Transverse colon (tissue), 4 donors: ENCODE data around the gene ICAM1. TPM values are rescaled to one million over a fixed set of nuclear protein-coding genes. Genes with fewer than 3 reads are reported as not detected.

ENCODE experiments used
- DNase-seq: peaks from one replicate; pipeline ENCODE4 v3.0.0-alpha.2; 2019
- H3K27ac ChIP-seq, 4 donors: fragments of 200-600 bp; sonication (generic); 2 replicates each; pipeline ENCODE4 v1.5.1; 2016 to 2018; ENCODE audit warnings: inconsistent platforms in 4 of 4
- H3K27me3 ChIP-seq: fragments of 200-600 bp; sonication (generic); 2 replicates; pipeline ENCODE4 v1.5.1; 2017; ENCODE audit warnings: inconsistent platforms
- H3K36me3 ChIP-seq, 4 donors: fragments of 200-600 bp; sonication (generic); 2 replicates each; pipeline ENCODE4 v1.5.1; 2017 to 2019; ENCODE audit warnings: inconsistent platforms in 4 of 4
- H3K4me1 ChIP-seq, 4 donors: fragments of 200-600 bp; sonication (generic); 2 replicates each; pipeline ENCODE4 v1.5.1; 2017 to 2020; ENCODE audit warnings: inconsistent platforms in 4 of 4
- H3K4me3 ChIP-seq, 4 donors: fragments of 200-600 bp; sonication (generic); 1 replicate in 1 of 4; 2 replicates in 3 of 4; pipeline versions ENCODE4 v1.5.1 to v1.6.1; 2017 to 2019; ENCODE audit warnings: inconsistent platforms in 4 of 4
- H3K9me3 ChIP-seq, 2 donors: fragments of 200-600 bp; sonication (generic); 2 replicates each; pipeline ENCODE4 v1.5.1; 2017 to 2019; ENCODE audit warnings: inconsistent platforms in 2 of 2
- EP300 ChIP-seq: sonication (generic); formaldehyde crosslinking; IDR thresholded peaks from one replicate; pipeline ENCODE4 v1.6.1; 2017; ENCODE audit warnings: antibody characterized with exemption, low read depth
- POLR2A ChIP-seq: fragments of 450-650 bp; IDR thresholded peaks from one replicate; pipeline ENCODE4 v1.6.1; 2016; ENCODE audit warnings: antibody characterized with exemption, mild to moderate bottlenecking, moderate library complexity
- POLR2AphosphoS5 ChIP-seq, 3 donors: sonication (generic); formaldehyde crosslinking; IDR thresholded peaks; one replicate each; pipeline ENCODE4 v1.6.1; 2016; ENCODE audit warnings: antibody characterized with exemption in 3 of 3
- WGBS, 2 donors: methylation state at CpG; one replicate each; pipeline ENCODE4 v1.1.5; 2018; ENCODE audit warnings: low coverage in 1 of 2; 5-methylcytosine and 5-hydroxymethylcytosine counted together
- in situ Hi-C, 4 donors: fragments of 200-750 bp; cut with MboI; loops; one replicate each; pipeline versions ENCODE4 v1.15.0 to v1.15.1; 2017; ENCODE audit warnings: low sequenced_read_pairs in 3 of 4, low pct_ligation_motif_present in 1 of 4, low pct_unique_long_range_greater_than_20kb in 1 of 4
- intact Hi-C: fragments of 100-400 bp; cut with DNase I; formaldehyde crosslinking; loops from one replicate; pipeline ENCODE4 v1.15.1; 2023; ENCODE audit warnings: low total_unique reads
- total RNA-seq, 4 donors: library from RNA; depleted of rRNA; stranded (reverse); fragments of >200 nt; gene quantifications; one replicate each; pipeline ENCODE4 v1.1.0, GENCODE V29; 2016
- TF ChIP-seq, protein P1 (sequence below), 5 experiments: fragments of 200-600 bp in 3 of 5; fragments of 450-650 bp in 2 of 5; sonication (generic) in 3 of 5; IDR thresholded peaks; 1 replicate in 2 of 5; 2 replicates in 3 of 5; pipeline ENCODE4 v1.5.1; 2016 to 2017; ENCODE audit warnings: antibody characterized with exemption in 5 of 5, inconsistent platforms in 3 of 5, mild to moderate bottlenecking in 2 of 5, moderate library complexity in 1 of 5

ICAM1 gene
- total RNA-seq, 4 donors from 2014 or later: 6.4 to 26.6 (median 7.7) TPM

DNA sequence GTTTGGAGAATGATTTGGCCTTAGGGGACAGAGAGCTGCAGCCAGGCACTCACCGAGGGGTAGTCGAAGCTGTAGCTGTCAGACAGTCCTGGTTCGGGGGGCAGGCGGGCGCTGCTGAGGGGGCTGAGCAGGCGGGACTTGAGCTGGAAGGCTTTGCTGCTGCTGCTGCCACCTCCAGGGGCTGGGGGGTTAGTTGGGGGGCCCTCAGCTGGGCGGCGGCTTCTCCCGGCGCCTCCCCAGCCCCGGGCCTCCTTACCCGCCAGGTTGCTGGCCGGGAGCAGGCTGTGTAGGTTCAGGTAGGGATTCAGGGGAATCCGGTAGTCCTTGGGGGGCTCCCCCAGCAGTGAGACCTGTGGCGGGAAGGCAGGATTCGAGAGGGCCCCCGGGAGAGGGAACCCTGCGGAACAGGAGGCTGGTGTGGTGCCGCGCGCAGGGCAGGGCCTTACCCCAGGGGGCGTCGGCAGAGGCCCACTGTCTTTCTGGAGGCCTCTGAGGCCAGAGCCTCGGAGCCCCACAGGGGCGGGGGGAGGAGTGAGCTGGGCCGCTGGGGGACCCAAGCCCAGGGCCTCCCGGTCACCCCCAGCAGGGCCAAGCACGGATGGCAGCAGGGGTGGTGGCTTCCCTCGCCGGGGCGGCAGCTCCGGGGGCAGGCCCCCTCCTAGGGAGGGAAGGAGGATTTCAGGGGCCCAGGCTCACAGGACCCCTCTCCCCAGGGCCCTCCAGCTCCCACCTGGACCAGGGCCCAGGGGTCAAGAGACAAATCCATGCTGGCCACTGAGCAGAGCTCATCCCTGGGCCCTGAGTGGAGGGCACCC lies 49.9 kb downstream of the ICAM1 start:
- Histone ChIP-seq H3K4me3 (no peak overlapping the region), H3K4me1 (peaks cover 9 to 22% (median 21%) of the 10 kb centered on the region in 4 donors), H3K27ac (peak overlapping the region; percentile 76 to 79 (median 77)), H3K9me3 (no peaks in the 10 kb centered on the region), H3K27me3 (no peaks in the 10 kb centered on the region), H3K36me3 (peaks cover 0 to 35% (median 6%) of the 10 kb centered on the region in 4 donors)
- DNase-seq: no peak
- intact Hi-C loops (no loop called here), in situ Hi-C loops (no loop called here)
- TF ChIP-seq, protein P1, sequence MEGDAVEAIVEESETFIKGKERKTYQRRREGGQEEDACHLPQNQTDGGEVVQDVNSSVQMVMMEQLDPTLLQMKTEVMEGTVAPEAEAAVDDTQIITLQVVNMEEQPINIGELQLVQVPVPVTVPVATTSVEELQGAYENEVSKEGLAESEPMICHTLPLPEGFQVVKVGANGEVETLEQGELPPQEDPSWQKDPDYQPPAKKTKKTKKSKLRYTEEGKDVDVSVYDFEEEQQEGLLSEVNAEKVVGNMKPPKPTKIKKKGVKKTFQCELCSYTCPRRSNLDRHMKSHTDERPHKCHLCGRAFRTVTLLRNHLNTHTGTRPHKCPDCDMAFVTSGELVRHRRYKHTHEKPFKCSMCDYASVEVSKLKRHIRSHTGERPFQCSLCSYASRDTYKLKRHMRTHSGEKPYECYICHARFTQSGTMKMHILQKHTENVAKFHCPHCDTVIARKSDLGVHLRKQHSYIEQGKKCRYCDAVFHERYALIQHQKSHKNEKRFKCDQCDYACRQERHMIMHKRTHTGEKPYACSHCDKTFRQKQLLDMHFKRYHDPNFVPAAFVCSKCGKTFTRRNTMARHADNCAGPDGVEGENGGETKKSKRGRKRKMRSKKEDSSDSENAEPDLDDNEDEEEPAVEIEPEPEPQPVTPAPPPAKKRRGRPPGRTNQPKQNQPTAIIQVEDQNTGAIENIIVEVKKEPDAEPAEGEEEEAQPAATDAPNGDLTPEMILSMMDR (IDR thresholded peaks at IDR 0.05): no peak
- no peak for TF ChIP-seq POLR2AphosphoS5 (IDR thresholded peaks at IDR 0.05)
- TF ChIP-seq EP300: no peak
- TF ChIP-seq POLR2A: no peak
- WGBS, 2 donors: 93% methylated on average over 23 of the region's 32 CpGs; no CpG with 5 or more reads in 1 of the 2 donors

DNA sequence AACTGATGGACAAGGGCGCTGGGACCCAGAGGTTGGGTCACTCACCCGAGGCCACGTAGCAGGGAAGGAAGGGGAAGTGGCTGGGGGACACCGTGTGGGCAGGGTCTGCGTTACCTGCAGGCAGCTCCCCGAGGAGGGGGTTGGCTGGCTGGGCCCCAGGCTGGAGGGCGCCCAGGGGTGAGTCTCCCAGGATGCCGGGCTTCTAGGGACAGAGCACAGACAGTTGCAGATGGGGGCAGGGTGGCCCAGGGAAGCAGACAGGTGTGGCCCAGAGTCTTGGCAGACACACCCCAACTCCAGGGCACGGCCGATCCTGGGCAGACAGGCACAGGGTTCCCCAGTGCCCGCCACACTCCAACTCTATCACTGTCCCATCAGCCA lies 50.5 kb downstream of the ICAM1 start:
- Histone ChIP-seq H3K27me3 (no peaks in the 10 kb centered on the region), H3K4me3 (no peak overlapping the region), H3K27ac (peak overlapping the region; percentile 76 to 79 (median 77)), H3K4me1 (peaks cover 9 to 18% (median 16%) of the 10 kb centered on the region in 4 donors), H3K36me3 (peaks cover 0 to 41% (median 8%) of the 10 kb centered on the region in 4 donors), H3K9me3 (no peaks in the 10 kb centered on the region)
- peak; percentile 81 for DNase-seq
- intact Hi-C loops (no loop called here), in situ Hi-C loops (no loop called here)
- WGBS, 2 donors: 65% methylated on average over 11 of the region's 11 CpGs; no CpG with 5 or more reads in 1 of the 2 donors
- TF ChIP-seq POLR2A (no peak), EP300 (no peak), POLR2AphosphoS5 (IDR thresholded peaks at IDR 0.05) (no peak)
- TF ChIP-seq, protein P1 (IDR thresholded peaks at IDR 0.05): no peak

DNA sequence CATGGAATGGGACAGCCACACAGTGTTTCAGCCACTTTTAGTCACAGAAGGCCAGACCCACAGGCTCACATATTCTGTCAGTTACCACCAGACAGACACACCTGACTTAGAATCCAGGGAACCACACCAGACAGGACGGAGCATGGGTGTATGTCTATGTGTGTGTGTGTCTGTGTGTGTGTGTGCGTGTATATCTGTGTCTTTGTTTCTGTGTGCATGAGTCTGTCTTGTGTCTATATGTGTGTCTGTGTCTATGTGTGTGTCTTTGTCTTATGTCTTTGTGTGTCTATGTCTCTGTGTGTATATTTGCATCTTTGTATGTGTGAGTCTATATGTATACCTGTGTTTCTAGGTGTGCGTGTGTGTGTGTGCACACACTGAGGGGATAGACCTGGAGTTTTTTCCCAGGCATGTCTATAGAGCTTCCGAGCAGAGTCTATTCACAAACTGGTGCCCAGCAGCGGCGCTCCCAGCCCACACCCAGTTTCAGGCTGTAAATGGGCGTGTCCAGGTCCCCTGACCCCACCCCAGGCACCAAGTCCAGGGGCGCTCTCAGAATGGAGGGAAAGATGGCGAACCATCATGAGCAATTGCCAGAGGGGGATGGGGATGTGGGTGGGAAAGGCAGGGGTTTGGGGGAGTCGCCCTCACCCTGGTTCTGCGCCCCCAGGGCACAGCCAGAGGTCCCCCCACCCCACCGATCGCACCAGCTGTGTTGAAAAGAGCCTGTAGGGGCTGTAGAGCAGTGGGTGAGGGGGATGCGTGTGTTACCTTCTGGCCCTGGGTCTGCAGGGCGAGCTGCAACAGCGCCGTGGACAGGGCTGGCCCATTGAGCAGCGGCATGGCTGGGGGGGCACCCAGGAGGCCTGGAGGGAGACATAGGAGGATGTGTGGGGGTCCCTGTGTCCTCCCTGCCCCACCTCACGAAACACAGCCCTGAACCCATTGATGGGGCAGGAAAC lies 51.2 kb downstream of the ICAM1 start:
- TF ChIP-seq EP300 (no peak), POLR2A (peak; percentile 29), POLR2AphosphoS5 (IDR thresholded peaks at IDR 0.05) (peak in 2 of 3 donors; percentile 27 to 33)
- TF ChIP-seq, protein P1 (IDR thresholded peaks at IDR 0.05): no peak
- H3K4me1 ChIP-seq: peaks cover 9 to 18% (median 16%) of the 10 kb centered on the region in 4 donors
- intact Hi-C loops: no loop called here
- DNase-seq: peak; percentile 88
- peak overlapping the region; percentile 76 to 79 (median 77) for H3K27ac ChIP-seq
- no peak overlapping the region for H3K4me3 ChIP-seq
- H3K36me3 ChIP-seq: peaks cover 0 to 41% (median 10%) of the 10 kb centered on the region in 4 donors
- H3K9me3 ChIP-seq: no peaks in the 10 kb centered on the region
- in situ Hi-C loops: no loop called here
- WGBS, 2 donors: 60 to 61% methylated on average over 4 to 17 of the region's 19 CpGs
- H3K27me3 ChIP-seq: no peaks in the 10 kb centered on the region

DNA sequence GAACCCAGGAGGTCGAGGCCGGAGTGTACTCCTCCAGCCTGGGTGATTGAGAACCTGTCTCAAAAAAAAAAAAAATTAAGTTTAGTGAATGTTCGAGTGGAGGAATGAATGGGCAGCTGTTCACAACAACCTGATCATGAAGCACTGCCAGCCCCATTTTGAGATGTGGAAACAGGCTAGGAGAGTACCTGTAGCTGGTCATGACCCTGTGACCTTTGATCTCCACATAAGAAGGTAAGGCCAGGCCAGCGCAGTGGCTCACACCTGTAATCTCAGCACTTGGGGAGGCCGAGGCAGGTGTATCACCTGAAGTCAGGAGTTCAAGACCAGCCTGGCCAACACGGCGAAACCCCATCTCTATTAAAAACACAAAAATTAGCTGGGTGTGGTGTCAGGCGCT lies 54.8 kb downstream of the ICAM1 start:
- 88 to 93% methylated on average over 3 to 8 of the region's 8 CpGs for WGBS, 2 donors
- Histone ChIP-seq H3K27ac (no peak overlapping the region), H3K4me3 (no peak overlapping the region), H3K9me3 (no peaks in the 10 kb centered on the region), H3K36me3 (peaks cover 0 to 45% (median 25%) of the 10 kb centered on the region in 4 donors), H3K27me3 (no peaks in the 10 kb centered on the region), H3K4me1 (peaks cover 9 to 18% (median 16%) of the 10 kb centered on the region in 4 donors)
- in situ Hi-C loops: no loop called here
- no peak for DNase-seq
- TF ChIP-seq EP300: no peak
- TF ChIP-seq POLR2AphosphoS5 (IDR thresholded peaks at IDR 0.05): no peak
- intact Hi-C loops: no loop called here
